GM12878 (cell line): ENCODE results near the gene RPL18. TPM values are rescaled to one million over a fixed set of nuclear protein-coding genes. Genes with fewer than 3 reads are reported as not detected.

ENCODE experiments used
- ATAC-seq: fragments of 200-7000 bp; cut with Tn5 transposase; 3 replicates; pipeline ENCODE4 v1.9.1; 2020; ENCODE audit warnings: mild to moderate bottlenecking, moderate library complexity
- BruUV-seq: library from RNA; stranded (reverse); fragments of 400-500 nt; replicated peaks from 2 replicates; lab custom pipeline; 2021; lab: Mats Ljungman, UMichigan
- CTCF ChIA-PET: fragments of 300-600 bp; sonication (Branson Sonifier 250); formaldehyde crosslinking; extraction: SDS; loops from one replicate; lab custom pipeline; 2021; ENCODE audit warnings: inconsistent platforms; lab: Yijun Ruan, JAX
- POLR2A ChIA-PET: fragments of 350-600 bp; formaldehyde crosslinking; extraction: SDS; loops from one replicate; lab custom pipeline; 2021; ENCODE audit warnings: inconsistent platforms; lab: Charles Lee
- RAD21 ChIA-PET: fragments of 300-600 bp; sonication (Branson Sonifier 250); formaldehyde crosslinking; loops from one replicate; lab custom pipeline; 2023; ENCODE audit warnings: antibody characterized with exemption; ENCODE audit not compliant: unreplicated experiment; lab: Charles Lee
- SMC1A ChIA-PET: fragments of 300-600 bp; sonication (Branson Sonifier 250); formaldehyde crosslinking; loops from one replicate; lab custom pipeline; 2023; ENCODE audit not compliant: unreplicated experiment, uncharacterized antibody; lab: Charles Lee
- DNase-seq: peaks from one replicate; pipeline ENCODE4 v3.0.0-alpha.2; 2011; ENCODE audit warnings: low read depth, low spot score
- FAIRE-seq: peaks from 3 replicates; lab custom pipeline; 2011; peaks lifted over from hg19 to GRCh38; lab: Jason Lieb, UNC
- H2AFZ ChIP-seq: 2 replicates; pipeline ENCODE4 v1.6.0; 2011; ENCODE audit warnings: low read depth, low read length, control low read depth; ENCODE audit not compliant: control insufficient read depth
- H3K27ac ChIP-seq: 2 replicates; pipeline ENCODE4 v1.5.1; 2011; ENCODE audit warnings: control low read depth; ENCODE audit not compliant: control insufficient read depth, insufficient read depth
- H3K27me3 ChIP-seq, 2 experiments: replicated peaks in 1 of 2; 2 replicates each; pipeline versions ENCODE4 v1.6.0 to v1.6.1; 2011; ENCODE audit warnings: low read length in 1 of 2; ENCODE audit not compliant: control insufficient read depth in 2 of 2, insufficient read depth in 2 of 2
- H3K36me3 ChIP-seq, 2 experiments: 2 replicates each; pipeline ENCODE4 v1.5.1; 2011; ENCODE audit warnings: low read length in 1 of 2; ENCODE audit not compliant: control insufficient read depth in 2 of 2, insufficient read depth in 2 of 2
- H3K4me1 ChIP-seq: 2 replicates; pipeline ENCODE4 v1.6.1; 2011; ENCODE audit warnings: mild to moderate bottlenecking, low read length, moderate library complexity, mixed read lengths; ENCODE audit not compliant: control insufficient read depth, insufficient read depth
- H3K4me2 ChIP-seq: 2 replicates; pipeline ENCODE4 v1.6.0; 2011; ENCODE audit warnings: control low read depth; ENCODE audit not compliant: control insufficient read depth, insufficient read depth
- H3K4me3 ChIP-seq: fragments of 200-600 bp; sonication (generic); 2 replicates; pipeline ENCODE4 v1.5.1; 2016
- H3K79me2 ChIP-seq: 2 replicates; pipeline ENCODE4 v1.6.0; 2011; ENCODE audit warnings: low read length; ENCODE audit not compliant: control insufficient read depth, insufficient read depth
- H3K9ac ChIP-seq: 2 replicates; pipeline ENCODE4 v1.8.0; 2011; ENCODE audit warnings: low read length, control low read depth, mixed read lengths; ENCODE audit not compliant: control insufficient read depth, insufficient read depth
- H3K9me3 ChIP-seq: replicated peaks from 3 replicates; pipeline ENCODE4 v1.5.1; 2011; ENCODE audit warnings: mild to moderate bottlenecking, low read length; ENCODE audit not compliant: control insufficient read depth, insufficient read depth
- H4K20me1 ChIP-seq: 2 replicates; pipeline ENCODE4 v1.6.0; 2011; ENCODE audit not compliant: control insufficient read depth, insufficient read depth
- CTCF ChIP-seq, 3 experiments: IDR thresholded peaks in 2 of 3; conservative IDR thresholded peaks in 1 of 3; 2 replicates each; pipeline ENCODE4 v1.5.1; 2011; ENCODE audit warnings: low read depth in 3 of 3, low read length in 3 of 3, mild to moderate bottlenecking in 3 of 3, control low read depth in 2 of 3, moderate library complexity in 2 of 3, inconsistent platforms in 1 of 3, mixed read lengths in 1 of 3; ENCODE audit not compliant: control insufficient read depth in 2 of 3, insufficient read depth in 1 of 3; ENCODE audit errors: extremely low read depth in 1 of 3
- ESRRA ChIP-seq: IDR thresholded peaks from 2 replicates; pipeline ENCODE4 v1.6.1; 2012; ENCODE audit warnings: mild to moderate bottlenecking, low read length, improper control_type of control experiment
- WGBS: methylation state at CpG from one replicate; pipeline ENCODE4 v1.1.6; 2016; ENCODE audit warnings: low lambda C conversion rate; ENCODE audit not compliant: insufficient replicate concordance, insufficient coverage; ENCODE audit errors: missing lambda C conversion rate; 5-methylcytosine and 5-hydroxymethylcytosine counted together
- in situ Hi-C: fragments of 300-500 bp; cut with MboI; formaldehyde crosslinking; loops from 9 replicates; pipeline ENCODE4 v1.14.3; 2018; ENCODE audit warnings: mixed read lengths
- intact Hi-C: fragments of 100-400 bp; cut with micrococcal nuclease; formaldehyde crosslinking; loops from one replicate; pipeline ENCODE4 v1.14.2; 2022; ENCODE audit not compliant: unreplicated experiment
- polyA plus RNA-seq, 11 experiments: library from polyadenylated mRNA; depleted of rRNA in 4 of 11; unstranded in 6 of 11; stranded (reverse) in 5 of 11; fragments of >200 nt; fragmentation: Nextera tagmentation in 4 of 11; fragmentation: Illumina TruSeq in 1 of 11; extraction: Ambion mirVana in 4 of 11; extraction: Trizol in 1 of 11; gene quantifications; 1 replicate in 1 of 11; 2 replicates in 10 of 11; pipeline versions ENCODE4 v1.2.1 to v1.2.3, GENCODE V29; 2011 to 2016; ENCODE audit warnings: inconsistent platforms in 2 of 11, missing spikeins in 2 of 11, low read depth in 1 of 11
- total RNA-seq, 4 experiments: library from RNA; depleted of rRNA in 3 of 4; stranded (reverse); fragments of >200 nt in 3 of 4; fragmentation: Illumina TruSeq in 1 of 4; extraction: Trizol in 1 of 4; gene quantifications; 2 replicates each; pipeline versions ENCODE4 v1.2.1 to v1.2.3, GENCODE V29; 2013 to 2021

Gene RPL18
- total and polyA plus RNA-seq, 10 of the 15 experiments (the other 5 are each of a cell fraction or from before 2014, with no cell fraction given), result 393 to 4,267 (median 2,019) TPM

- Histone ChIP-seq H3K79me2 (no peaks in the 10 kb centered on the region), H3K9me3 (no peaks in the 10 kb centered on the region), H3K4me1 (no peaks in the 10 kb centered on the region), H3K27ac (no peak overlapping the region), H4K20me1 (no peaks in the 10 kb centered on the region), H2AFZ (no peak overlapping the region), H3K9ac (no peak overlapping the region), H3K36me3 (no peaks in the 10 kb centered on the region), H3K27me3 (peaks cover 0 to 2% of the 10 kb centered on the region in 2 experiments; a peak in 1 of 4 replicates), H3K4me3 (no peak overlapping the region), H3K4me2 (no peak overlapping the region)
- FAIRE-seq (no peak), ATAC-seq (no peak), DNase-seq (no peak)
- TF ChIP-seq ESRRA (no peak), CTCF (IDR thresholded peaks at IDR 0.05 in 2 of 3, conservative IDR thresholded peaks at IDR 0.05 in 1 of 3; ENCODE audit: control insufficient read depth in 2 of 3, extremely low read depth in 1 of 3, insufficient read depth in 1 of 3, low read depth in 3 of 3, low read length in 3 of 3) (peak in 2 of 3 experiments; percentile 4 to 8; a peak in 1 of 6 replicates)
- POLR2A ChIA-PET, result no interaction called here
- no TSS peak for BruUV-seq
- RAD21 ChIA-PET, result interaction anchor here (1.4 kb wide), 1 partner anchor 85 kb away, joined by 3 read pairs; no protein-coding TSS in a partner anchor
- WGBS, result 32% methylated on average over 5 of the region's 5 CpGs
- SMC1A ChIA-PET, result interaction anchor here (1.0 kb wide), 1 partner anchor 16 kb away, joined by 3 read pairs; no protein-coding TSS in a partner anchor
- intact Hi-C loops, result no loop called here
- in situ Hi-C loops, result no loop called here
- CTCF ChIA-PET, result interaction anchor here (0.9 to 3.4 kb wide), 5 partner anchors 17 to 324 kb away, joined by 3 to 24 read pairs (median 3); partner anchors contain the start of gene KDELR1
These were observed 28.0 kb downstream of the RPL18 start for GRCh38 chr19:48591021-48591420.
